Chondrocyte (in vitro differentiated cells): ENCODE measurements around the gene BACE1. TPM values are rescaled to one million over a fixed set of nuclear protein-coding genes. Genes with fewer than 3 reads are reported as not detected.

Source experiments
- DNase-seq: peaks from one replicate; pipeline ENCODE4 v3.0.0; 2021; ENCODE audit warnings: mixed read lengths, low spot score
- H3K27ac Mint-ChIP-seq: one replicate; pipeline ENCODE4 v1.8.0; 2021; ENCODE audit warnings: mild to moderate bottlenecking, moderate library complexity, mixed read lengths; ENCODE audit not compliant: unreplicated experiment
- H3K27me3 Mint-ChIP-seq: 2 replicates; pipeline ENCODE4 v1.8.0; 2021; ENCODE audit warnings: low read depth, mixed read lengths
- H3K36me3 Mint-ChIP-seq: 2 replicates; pipeline ENCODE4 v1.8.0; 2021; ENCODE audit warnings: low read depth, mixed read lengths
- H3K4me1 Mint-ChIP-seq: 2 replicates; pipeline ENCODE4 v1.8.0; 2021; ENCODE audit warnings: low read depth, mild to moderate bottlenecking, mixed read lengths
- H3K4me3 Mint-ChIP-seq: one replicate; pipeline ENCODE4 v1.8.0; 2021; ENCODE audit warnings: mild to moderate bottlenecking, moderate library complexity, mixed read lengths; ENCODE audit not compliant: unreplicated experiment
- H3K9me3 Mint-ChIP-seq: 2 replicates; pipeline ENCODE4 v1.8.0; 2021; ENCODE audit warnings: low read depth, mixed read lengths
- CTCF ChIP-seq: fragments of 200-600 bp; sonication (generic); IDR thresholded peaks from 2 replicates; pipeline ENCODE4 v1.5.0; 2021; ENCODE audit warnings: antibody characterized with exemption, mild to moderate bottlenecking, moderate library complexity
- total RNA-seq: library from RNA; stranded (reverse); gene quantifications from 3 replicates; pipeline ENCODE4 v1.2.1, GENCODE V29; 2021

BACE1 gene
- total RNA-seq, 1 donor from 2014 or later: 62.7 TPM

DNA sequence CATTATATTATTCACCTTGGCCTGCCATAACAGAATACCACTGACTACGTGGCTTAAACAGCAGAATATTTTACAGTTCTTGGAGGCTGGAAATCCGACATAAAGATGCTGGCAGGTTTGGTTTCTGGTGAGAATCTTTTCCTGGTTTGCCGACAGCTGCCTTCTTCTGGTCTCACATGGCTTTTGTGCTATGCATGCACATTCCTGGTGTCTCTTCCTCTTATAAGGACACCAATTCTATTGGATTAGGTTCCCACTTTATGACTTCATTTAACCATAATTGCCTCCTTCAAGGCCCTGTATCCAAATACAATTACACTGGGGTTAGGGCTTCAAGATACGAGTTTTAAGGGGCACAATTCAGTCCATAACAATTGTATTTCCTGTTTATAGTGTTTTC, 66.5 kb downstream of the BACE1 start:
- Mint-ChIP-seq H3K36me3 (peaks cover 29% of the 10 kb centered on the region), H3K27ac (no peak overlapping the region), H3K27me3 (no peaks in the 10 kb centered on the region), H3K4me1 (no peaks in the 10 kb centered on the region), H3K9me3 (no peaks in the 10 kb centered on the region), H3K4me3 (no peak overlapping the region)
- TF ChIP-seq CTCF: no peak
- DNase-seq: no peak

DNA sequence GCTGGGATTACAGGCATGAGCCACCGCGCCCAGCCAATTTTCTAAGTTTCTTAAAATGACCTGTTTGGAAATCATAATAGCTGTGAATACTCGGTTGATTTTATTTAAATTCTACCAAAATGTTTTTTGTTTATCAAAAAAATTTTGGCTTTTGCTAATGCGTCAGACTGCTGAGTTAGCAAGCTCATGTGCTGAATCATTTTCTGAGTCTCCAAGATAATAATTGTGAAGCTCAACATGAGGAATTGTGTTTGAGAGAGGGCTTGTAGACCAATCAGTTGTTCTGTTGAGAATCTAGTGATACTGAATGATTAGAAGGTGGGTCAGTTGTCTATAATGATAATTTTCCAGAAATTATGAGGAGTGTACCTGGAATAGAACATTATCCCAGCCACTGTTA, 67.7 kb downstream of the BACE1 start:
- TF ChIP-seq CTCF: no peak
- no peak for DNase-seq
- no peaks in the 10 kb centered on the region for H3K27me3 Mint-ChIP-seq
- peaks cover 28% of the 10 kb centered on the region for H3K36me3 Mint-ChIP-seq
- no peak overlapping the region for H3K4me3 Mint-ChIP-seq
- no peaks in the 10 kb centered on the region for H3K4me1 Mint-ChIP-seq
- H3K9me3 Mint-ChIP-seq: no peaks in the 10 kb centered on the region
- H3K27ac Mint-ChIP-seq: no peak overlapping the region

- H3K27me3 Mint-ChIP-seq: no peaks in the 10 kb centered on the region
- peaks cover 15% of the 10 kb centered on the region for H3K36me3 Mint-ChIP-seq
- no peak overlapping the region for H3K4me3 Mint-ChIP-seq
- no peak for DNase-seq
- H3K4me1 Mint-ChIP-seq: peaks cover 7% of the 10 kb centered on the region
- peak; percentile 69 for TF ChIP-seq CTCF
- H3K27ac Mint-ChIP-seq: peak overlapping the region; percentile 50
- no peaks in the 10 kb centered on the region for H3K9me3 Mint-ChIP-seq
Measured at GRCh38 chr11:117239295-117239694, 76.8 kb downstream of the BACE1 start.

GRCh38 chr11:117238221-117238620, 77.8 kb downstream of the BACE1 start:
- H3K27ac Mint-ChIP-seq: peak overlapping the region; percentile 1
- peaks cover 18% of the 10 kb centered on the region for H3K4me1 Mint-ChIP-seq
- H3K9me3 Mint-ChIP-seq: no peaks in the 10 kb centered on the region
- H3K27me3 Mint-ChIP-seq: no peaks in the 10 kb centered on the region
- no peak for TF ChIP-seq CTCF
- no peak overlapping the region for H3K4me3 Mint-ChIP-seq
- H3K36me3 Mint-ChIP-seq: peaks cover 14% of the 10 kb centered on the region
- DNase-seq: no peak

Other genes starting within 250 kb of the BACE1 start
- gene SIK3, start 217.8 kb downstream of the BACE1 start, total RNA-seq: 17.9 to 19.8 TPM (median 19.5 TPM) in 3 replicates
- 85.4 to 98.0 TPM (median 90.5 TPM) in 3 replicates for gene PAFAH1B2, start 172.0 kb downstream of the BACE1 start, total RNA-seq
- 32.4 to 42.5 TPM (median 38.8 TPM) in 3 replicates for gene SIDT2, start 137.5 kb downstream of the BACE1 start, total RNA-seq
- 854 to 4,666 TPM (median 4,556 TPM) in 3 replicates for gene TAGLN, start 116.9 kb downstream of the BACE1 start, total RNA-seq
- gene PCSK7, start 84.2 kb downstream of the BACE1 start, total RNA-seq: 42.8 to 71.0 TPM (median 43.0 TPM) in 3 replicates
- gene RNF214, start 83.6 kb downstream of the BACE1 start, total RNA-seq: 21.8 to 26.1 TPM (median 24.7 TPM) in 3 replicates
- gene BACE1-AS, start 24.9 kb downstream of the BACE1 start, total RNA-seq: 6.4 to 8.3 TPM (median 7.2 TPM) in 3 replicates
- 29.2 to 32.4 TPM (median 29.9 TPM) in 3 replicates for gene CEP164, start 11.6 kb upstream of the BACE1 start, total RNA-seq